Measurements from ENCODE around the gene PHC2.
A peak's percentile ranks its signal among the peaks of the same experiment; 100 is the strongest.

The PHC2 gene, protein sequence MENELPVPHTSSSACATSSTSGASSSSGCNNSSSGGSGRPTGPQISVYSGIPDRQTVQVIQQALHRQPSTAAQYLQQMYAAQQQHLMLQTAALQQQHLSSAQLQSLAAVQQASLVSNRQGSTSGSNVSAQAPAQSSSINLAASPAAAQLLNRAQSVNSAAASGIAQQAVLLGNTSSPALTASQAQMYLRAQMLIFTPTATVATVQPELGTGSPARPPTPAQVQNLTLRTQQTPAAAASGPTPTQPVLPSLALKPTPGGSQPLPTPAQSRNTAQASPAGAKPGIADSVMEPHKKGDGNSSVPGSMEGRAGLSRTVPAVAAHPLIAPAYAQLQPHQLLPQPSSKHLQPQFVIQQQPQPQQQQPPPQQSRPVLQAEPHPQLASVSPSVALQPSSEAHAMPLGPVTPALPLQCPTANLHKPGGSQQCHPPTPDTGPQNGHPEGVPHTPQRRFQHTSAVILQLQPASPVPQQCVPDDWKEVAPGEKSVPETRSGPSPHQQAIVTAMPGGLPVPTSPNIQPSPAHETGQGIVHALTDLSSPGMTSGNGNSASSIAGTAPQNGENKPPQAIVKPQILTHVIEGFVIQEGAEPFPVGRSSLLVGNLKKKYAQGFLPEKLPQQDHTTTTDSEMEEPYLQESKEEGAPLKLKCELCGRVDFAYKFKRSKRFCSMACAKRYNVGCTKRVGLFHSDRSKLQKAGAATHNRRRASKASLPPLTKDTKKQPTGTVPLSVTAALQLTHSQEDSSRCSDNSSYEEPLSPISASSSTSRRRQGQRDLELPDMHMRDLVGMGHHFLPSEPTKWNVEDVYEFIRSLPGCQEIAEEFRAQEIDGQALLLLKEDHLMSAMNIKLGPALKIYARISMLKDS

DNA sequence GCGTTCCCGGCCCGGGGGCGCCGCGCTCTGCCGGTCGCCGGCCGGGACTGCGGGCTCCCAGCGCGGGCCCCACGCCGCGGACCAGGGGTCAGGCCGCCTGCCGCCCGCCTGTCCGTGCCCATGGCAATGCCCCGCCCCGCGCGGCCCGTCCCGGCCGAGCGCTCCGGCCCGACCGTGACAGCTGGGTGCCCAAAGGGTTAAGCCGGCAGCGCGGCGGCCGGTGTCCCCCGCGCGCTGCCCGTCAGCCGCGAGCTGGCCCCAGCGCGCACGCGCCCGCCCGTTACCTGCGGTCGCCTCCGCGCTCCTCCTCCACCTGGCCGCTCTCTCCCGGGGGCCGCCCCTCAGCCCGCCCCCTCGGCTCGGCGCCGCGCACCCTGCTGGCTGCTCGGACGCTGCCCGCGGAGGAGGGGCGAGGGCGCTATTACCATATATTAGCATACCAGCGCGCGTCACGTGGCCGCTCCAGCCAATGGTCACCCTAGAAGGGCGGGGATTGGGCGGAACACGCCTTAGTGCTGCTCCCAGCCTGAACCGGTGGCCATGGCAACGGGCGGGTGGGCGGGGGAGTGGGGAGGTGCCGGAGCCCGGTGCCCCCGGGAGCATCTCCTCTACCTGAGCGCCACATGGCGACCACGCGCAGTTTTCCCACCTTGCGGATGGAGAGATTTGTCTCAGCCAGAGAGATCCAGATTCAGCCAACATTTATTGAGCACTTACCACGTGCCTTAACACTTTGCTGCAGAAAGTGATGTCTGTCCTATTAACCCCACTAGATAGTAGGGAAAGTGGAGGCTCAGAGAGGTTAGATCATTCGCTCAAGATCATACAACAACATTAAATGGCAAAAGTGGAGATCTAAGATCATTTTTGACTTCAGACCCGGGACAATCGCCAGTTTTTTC lies at the start of gene PHC2:
Gene PHC2, minus strand, starts transcription at position 404 of the 902 bp plus-strand sequence. CDS start 55,556 bp downstream, outside the sequence.
- FAIRE-seq = peak; percentile 45

DNA sequence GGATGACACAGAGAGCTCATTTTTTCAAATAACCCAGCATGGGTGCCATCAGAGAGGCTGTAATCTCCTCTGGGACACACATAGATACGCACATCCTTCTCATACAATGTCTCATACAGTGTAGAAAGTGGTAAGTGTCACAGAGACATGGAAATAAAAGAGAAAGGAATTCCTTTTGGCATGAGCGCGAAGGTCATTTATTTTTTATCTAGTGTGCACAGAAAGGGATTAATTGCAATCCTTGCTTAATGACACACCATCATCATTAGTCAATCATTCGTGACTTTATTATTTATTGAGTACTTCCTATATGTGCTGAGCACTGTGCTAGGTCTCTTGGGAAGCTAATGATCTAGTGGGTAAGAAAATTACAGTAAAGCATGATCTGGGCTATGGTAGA lies 46.6 kb upstream of the PHC2 start:
- DNase-seq (ENCODE audit: insufficient read length, low spot score) (no peak), FAIRE-seq (no peak)

More for the DNA sequence above, at the start of gene PHC2:
- DNase-seq (ENCODE audit: insufficient read length, low spot score) = peak; percentile 88

DNA sequence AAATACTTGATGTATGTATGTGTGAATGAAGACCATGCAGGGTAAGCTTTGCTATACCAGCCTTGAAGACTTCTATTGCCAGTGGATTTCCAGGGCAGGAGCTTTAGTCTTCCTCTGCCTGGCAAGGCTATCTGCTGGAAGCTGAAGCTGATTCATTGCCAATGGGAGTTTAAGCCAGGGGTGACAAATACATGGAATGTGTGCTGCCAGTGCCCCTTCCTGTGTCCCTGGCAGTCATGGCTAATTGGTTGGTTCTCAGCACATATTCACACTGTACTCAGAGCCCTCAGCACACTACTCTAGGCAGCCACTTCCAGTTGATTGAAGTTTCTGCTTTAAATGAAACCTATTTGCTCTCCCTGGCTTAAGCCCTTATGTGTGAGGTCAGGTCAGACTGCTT lies 43.0 kb upstream of the PHC2 start:
- no peak for FAIRE-seq
- no peak for DNase-seq (ENCODE audit: insufficient read length, low spot score)

DNA sequence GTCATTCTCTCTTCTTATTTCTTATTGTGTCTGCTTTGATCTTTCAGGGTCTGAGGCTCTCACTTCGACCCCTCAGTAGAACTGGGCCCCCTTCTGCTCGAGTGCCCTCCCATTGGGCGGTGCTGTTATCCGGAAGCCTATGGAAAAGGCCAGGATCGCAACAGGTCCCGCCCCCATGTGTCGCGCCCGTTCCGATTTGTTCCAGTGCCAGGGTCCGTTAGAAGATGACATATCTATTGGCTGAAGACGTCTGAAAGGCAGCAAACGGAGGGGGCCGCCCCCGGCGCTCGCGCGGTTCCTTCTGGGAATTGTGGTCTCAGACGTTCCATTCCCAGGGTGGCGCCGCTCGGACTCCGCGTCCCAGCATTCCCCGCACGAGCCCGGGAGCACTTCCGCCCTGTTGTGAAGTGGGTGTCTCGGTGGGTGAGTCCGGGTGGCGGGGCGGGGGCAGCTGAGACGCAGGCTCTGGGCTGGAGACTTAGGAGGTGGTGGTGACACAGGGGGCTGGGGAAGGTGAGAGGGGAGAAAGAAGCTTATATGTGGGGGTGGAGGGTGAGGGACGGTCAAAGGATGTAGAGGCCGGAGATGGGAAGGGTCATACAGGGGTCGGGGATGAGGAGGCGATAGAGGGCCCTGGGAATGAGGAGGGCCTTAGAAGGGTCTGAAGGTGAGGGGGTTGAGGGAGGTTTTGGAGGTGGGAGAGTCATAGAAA lies 41.5 kb upstream of the PHC2 start, which contains the start of gene ZSCAN20:
Gene ZSCAN20, plus strand, starts transcription at position 377 of the 712 bp plus-strand sequence. CDS start 6,644 bp downstream, outside the sequence.
- FAIRE-seq = peak; percentile 88

DNA sequence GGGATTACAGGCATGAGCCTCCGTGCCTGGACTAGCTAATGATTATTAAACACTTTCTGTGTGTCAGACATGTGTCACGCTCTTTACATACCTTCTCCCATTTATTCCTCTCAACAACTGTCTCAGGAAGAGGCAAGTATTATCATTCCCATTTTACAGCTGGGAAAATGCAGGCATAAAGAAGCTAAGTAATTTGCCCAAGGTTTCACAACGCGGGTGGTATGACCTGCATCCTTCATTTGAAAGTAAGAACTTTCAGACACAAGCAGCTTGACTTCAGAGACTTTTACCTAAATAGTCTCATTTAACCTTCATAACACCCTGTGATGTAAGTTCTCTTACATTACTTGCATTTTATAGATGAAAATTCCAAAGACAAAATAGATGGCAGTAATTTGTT lies 40.5 kb upstream of the PHC2 start:
- DNase-seq (ENCODE audit: insufficient read length, low spot score) = no peak
- FAIRE-seq = no peak

More for the DNA sequence above, 41.5 kb upstream of the PHC2 start, which contains the start of gene ZSCAN20:
- DNase-seq (ENCODE audit: insufficient read length, low spot score) = peak; percentile 70

DNA sequence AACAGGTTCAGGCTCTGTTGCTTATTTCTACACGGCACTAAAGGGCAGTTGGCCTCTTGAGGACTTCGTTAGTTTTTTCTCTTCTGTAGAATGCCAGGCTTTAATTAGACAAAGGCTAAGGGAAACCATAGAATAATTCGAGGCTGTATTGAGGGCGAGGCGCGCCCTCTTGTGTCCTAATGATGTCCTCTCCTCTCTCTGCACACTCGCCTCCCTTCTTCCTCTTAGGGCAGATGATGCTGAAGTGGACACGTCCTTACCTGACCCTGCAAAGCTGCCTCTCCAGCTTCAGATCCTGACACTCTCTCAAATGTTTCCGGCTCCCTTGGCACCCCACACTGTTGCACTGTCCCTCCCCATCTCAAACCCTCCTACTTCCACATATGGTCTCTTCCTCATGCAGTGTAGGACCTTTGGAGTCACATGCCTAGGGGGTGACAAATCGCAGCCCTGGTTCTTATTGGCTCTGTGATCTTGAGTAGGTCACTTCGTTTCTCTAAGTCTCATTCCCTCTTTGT lies 39.7 kb upstream of the PHC2 start:
- DNase-seq (ENCODE audit: insufficient read length, low spot score) = peak; percentile 38
- peak; percentile 82 for FAIRE-seq

DNA sequence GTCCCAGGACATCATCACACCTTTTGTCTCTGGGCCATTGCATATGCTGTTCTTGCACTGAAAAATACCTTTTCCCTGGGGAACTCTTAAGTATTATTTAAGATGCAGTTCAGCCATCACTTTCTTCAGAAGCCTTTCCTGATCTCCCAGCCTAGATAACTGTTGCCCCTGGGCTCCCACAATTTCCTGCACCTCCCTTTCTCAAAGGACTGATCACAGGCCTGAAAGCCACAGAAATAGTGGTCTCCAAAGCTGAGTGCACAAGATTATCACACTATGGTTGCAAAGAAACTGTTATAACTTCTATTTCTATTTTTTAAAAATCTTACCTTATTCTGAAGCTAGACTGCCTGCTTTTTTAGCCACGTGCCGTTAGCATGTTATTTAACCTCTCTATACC lies 38.8 kb upstream of the PHC2 start:
- DNase-seq (ENCODE audit: insufficient read length, low spot score) (no peak), FAIRE-seq (no peak)

DNA sequence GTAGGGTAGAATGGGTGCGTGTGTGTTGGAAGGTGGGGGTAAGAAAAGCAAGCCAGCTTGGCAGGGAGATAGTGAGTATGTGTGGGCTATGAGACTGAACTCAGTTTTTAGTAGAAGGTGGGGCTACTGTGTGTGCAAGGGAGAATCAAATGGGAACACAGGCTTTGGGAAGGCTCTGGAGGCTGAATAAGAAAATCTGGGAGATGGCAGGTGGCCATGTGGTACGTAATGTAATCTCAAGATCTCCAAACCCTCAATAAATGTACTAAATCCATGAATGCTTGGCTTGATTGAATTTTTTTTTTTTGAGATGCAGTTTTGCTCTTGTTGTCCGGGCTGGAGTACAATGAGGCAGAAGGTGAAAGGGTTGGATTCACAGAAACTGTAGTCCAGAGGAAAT lies 38.1 kb upstream of the PHC2 start:
- DNase-seq (ENCODE audit: insufficient read length, low spot score) (no peak), FAIRE-seq (no peak)

DNA sequence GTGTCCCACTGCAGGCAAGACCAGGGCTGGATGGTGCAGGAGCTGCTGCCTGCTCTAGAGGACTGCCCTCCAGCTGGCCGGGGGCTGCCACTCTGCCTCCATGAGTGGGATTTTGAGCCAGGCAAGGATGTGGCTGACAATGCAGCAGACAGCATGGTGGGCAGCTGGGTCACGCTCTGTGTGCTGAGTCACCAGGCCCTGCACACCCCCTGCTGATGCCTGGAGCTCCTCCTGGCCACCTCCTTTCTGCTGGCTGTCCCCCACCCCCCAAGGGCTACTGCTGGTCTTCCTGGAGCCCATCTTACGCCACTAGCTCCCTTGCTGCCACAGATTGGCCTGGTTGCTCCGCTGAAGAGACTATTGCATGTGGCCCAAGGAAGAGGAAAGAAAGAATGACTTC lies 37.6 kb upstream of the PHC2 start:
- FAIRE-seq (no peak), DNase-seq (ENCODE audit: insufficient read length, low spot score) (no peak)

DNA sequence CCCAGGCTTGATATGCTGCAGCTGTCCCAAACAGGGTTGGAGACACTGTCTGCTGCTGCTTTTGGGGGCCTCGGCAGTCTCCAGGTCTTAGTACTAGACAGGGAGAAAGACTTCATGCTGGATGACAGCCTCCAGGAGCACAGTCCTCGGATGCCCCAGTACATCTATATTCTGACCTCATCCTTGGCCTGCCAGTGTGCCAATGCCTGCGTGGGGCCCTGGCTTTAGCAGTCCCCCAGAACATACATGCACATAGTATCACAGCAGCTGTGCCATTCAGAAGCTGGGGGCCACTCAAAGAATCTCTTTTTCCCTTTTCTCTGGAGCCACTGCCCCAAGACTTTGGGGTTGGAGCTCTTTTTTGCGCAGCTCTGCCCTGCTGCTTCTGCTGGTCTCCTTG lies 37.1 kb upstream of the PHC2 start:
- no peak for FAIRE-seq
- DNase-seq (ENCODE audit: insufficient read length, low spot score) = no peak

DNA sequence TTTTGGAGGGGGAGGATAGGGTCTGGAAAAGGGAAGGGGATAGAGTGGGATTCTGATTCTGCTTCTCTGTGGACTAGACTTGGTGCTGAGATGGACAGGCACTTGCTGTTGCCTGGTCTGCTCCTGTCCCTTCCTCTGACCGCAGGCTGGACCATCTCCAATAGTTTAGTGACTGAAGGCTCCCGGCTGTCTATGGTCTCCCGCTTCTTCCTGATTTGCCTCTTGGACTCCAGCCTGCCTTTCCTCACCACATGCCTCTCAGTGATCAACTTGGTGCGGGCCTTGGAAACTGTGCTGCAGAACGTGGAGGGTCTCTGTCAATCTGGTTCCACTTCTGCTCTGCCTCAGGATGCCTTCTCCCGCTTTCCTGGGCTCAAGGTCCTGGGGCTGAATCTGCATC lies 35.3 kb upstream of the PHC2 start:
- FAIRE-seq = no peak
- DNase-seq (ENCODE audit: insufficient read length, low spot score) = no peak

DNA sequence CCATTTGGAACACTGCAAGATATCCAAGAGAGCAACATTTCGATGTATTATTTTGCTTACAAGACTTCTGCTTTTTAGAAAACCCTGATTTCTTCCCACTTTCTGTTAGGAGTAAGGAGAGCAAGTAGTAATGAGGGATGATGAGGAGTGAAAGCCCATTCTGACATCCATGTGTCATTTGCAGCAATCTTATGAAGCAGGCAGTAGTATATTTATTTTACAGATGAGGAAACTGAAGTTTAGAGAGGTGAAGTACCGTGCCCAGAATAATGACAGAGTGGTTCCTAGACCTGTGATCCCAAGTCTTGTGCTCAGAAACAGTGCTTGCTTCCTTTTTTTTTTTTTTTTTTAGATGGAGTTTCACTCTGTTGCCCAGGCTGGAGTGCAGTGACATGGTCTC lies 34.4 kb upstream of the PHC2 start:
- FAIRE-seq (no peak), DNase-seq (ENCODE audit: insufficient read length, low spot score) (no peak)

DNA sequence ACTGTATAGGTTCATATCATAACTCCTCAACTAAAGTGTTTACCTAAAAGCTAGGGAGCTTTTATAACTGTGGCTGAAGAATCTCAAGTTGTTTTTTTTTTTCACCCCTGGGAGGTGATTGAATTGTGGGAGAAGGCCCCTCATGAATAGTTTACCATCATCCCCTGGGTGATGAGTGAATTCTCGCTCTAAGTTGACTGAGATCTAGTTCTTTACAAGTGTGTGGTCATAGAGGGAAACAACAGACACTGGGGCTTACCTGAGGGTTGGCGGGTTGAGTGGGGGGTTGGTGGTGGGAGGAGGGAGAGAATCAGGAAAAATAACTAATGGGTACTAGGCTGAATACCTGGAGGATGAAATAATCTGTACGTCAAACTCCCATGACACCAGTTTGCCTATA lies 33.7 kb upstream of the PHC2 start:
- FAIRE-seq = no peak

DNA sequence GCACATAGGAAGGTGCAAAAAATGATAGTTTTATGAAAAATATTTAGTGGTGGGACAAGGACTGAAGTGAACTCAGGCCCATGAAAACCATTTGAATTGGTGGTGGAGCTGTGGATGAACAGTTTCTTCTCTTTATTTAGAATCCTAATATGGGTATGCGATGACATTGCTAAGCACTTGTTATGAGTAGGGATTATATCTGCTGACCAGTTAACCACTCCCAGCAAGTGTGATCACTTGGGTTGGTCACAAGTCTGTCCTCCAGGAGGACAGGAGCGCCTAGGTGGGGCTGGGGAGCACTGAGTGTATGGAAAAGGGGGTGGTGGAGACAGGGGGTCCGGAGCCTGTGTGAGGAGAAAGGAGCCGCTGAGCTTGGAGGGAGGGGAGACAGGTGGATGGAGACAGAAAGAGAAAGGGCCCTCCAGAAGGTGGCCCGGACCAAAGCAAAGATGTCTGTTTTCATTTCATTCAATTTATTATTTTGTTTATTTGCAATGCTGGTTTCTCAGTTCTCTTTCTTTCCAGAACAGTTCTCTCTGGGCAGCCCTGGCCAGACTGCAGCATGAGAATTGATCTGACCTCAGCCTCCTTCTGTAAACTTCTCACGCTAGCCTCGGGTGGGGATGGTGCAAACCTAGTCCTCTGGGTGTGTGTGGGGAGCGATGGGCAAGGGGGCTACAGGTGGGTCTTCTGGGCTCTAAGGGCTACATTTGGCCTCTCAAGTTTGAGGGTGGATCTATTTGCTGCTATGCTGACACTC lies 31.7 kb upstream of the PHC2 start:
- FAIRE-seq = peak; percentile 91

More for the DNA sequence above, 33.7 kb upstream of the PHC2 start:
- no peak for DNase-seq (ENCODE audit: insufficient read length, low spot score)

DNA sequence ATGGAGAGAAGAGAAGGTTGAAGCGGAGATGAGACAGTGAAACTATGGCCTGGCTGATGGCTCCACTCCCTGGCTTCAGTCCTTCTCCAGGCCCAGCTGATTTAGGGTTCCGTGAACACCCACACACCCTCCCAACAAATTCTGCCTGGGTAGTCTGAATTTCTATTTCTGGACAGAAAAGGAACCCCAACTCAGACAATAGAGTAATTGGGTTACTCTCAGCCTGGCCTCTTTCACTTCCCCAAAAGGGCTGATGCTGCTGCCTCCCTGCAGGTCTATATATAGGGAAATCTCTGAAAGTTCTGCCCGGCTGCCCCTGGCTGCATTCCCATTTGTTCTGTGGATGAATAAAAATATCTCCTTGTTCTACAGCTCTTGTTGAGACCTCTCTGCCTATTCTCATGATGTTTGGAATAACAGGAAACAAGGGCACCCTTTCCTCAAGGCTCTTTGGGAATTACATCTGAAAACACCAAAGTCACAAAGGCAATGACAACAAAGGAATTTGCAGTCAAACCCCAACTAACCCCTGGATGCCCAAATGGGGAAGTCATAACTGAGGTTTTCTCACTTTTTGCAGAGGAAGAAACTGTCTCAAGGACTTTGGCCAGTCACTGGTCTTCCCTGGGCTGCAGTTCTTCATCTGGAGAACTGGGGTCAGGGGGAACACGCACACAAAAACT lies 30.2 kb upstream of the PHC2 start:
- DNase-seq (ENCODE audit: insufficient read length, low spot score) (peak; percentile 54), FAIRE-seq (peak; percentile 90)

More for the DNA sequence above, 31.7 kb upstream of the PHC2 start:
- no peak for DNase-seq (ENCODE audit: insufficient read length, low spot score)

DNA sequence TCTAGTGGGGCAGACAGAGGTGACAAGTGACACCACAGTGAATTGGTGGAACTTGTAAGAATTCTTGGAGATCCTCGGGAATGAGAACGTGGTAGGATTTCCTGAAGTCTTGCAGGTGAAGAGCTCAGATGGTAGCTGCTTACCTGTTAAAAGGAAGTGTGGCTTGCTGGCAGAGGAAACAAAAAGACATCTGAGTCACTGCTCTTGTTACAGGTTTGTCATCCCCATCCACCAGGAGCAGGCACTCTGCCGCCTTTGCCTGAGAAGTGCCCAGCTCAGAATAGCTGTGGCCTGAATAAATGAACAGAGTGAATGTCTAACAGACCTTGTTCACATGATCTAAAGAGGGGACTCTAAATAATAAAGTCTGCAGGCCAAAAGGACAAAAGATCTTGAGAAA lies 29.2 kb upstream of the PHC2 start:
- FAIRE-seq (no peak), DNase-seq (ENCODE audit: insufficient read length, low spot score) (no peak)

DNA sequence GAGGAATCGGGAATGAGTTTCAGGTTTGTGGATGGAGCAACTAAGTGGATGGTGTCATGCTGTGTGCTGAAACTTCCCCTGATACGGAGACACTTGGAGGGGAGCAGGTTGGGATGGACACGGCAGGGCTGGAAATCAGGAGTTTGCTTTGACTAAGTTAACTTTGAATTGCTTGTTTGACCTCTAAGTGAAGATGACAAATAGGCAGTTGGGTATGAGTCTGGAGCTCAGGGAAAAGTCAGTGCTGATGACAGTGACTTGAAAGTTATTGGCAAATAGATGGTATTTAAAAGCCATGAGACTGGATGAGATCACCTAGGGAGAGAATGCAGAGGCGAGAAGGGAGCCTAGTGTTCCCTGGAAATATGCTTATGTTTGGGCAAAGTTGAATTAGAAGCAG lies 28.8 kb upstream of the PHC2 start:
- no peak for FAIRE-seq
- no peak for DNase-seq (ENCODE audit: insufficient read length, low spot score)

DNA sequence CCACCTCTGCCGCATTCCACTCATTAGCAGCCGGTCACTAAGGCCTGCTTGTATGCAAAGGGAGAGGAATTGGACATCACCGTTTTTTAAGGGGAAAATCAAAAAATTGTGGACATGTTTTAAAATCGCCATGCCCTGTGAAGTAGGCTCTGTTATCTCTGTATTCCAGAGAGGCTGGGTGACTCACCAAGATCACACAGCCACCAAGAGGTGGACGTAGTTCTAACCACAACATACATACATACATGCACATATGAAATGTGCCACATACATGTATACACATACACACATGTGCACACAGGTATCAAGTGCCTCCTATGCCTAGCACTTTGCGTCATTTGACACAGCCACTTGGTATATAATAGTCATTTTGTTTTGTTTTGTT lies 25.6 kb upstream of the PHC2 start:
- FAIRE-seq = no peak

More for the DNA sequence above, 25.6 kb upstream of the PHC2 start:
- DNase-seq (ENCODE audit: insufficient read length, low spot score) = no peak

Measured in GM19239 (cell line).